OCI-LY7 (cell line): ENCODE results near the gene ZMIZ1. TPM values are rescaled to one million over a fixed set of nuclear protein-coding genes. Genes with fewer than 3 reads are reported as not detected.

Experiments
- BruUV-seq: library from RNA; stranded (reverse); fragments of 400-500 nt; replicated peaks from 2 replicates; lab custom pipeline; 2021; lab: Mats Ljungman, UMichigan
- CTCF ChIA-PET: fragments of 300-600 bp; sonication (Branson Sonifier 250); formaldehyde crosslinking; loops from one replicate; lab custom pipeline; 2022; ENCODE audit warnings: antibody characterized with exemption; ENCODE audit not compliant: unreplicated experiment; lab: Charles Lee
- POLR2A ChIA-PET: fragments of 300-600 bp; sonication (Branson Sonifier 250); formaldehyde crosslinking; loops from one replicate; lab custom pipeline; 2022; ENCODE audit warnings: antibody characterized with exemption; lab: Charles Lee
- DNase-seq: peaks from one replicate; pipeline ENCODE4 v3.0.0-alpha.2; 2015; ENCODE audit warnings: low spot score
- H2AFZ ChIP-seq: fragments of 200-600 bp; sonication (generic), shearing (Covaris generic); 2 replicates; pipeline ENCODE4 v1.6.1; 2014; ENCODE audit warnings: mild to moderate bottlenecking, antibody characterized with exemption, low read length, moderate library complexity
- H3K27ac ChIP-seq: fragments of 200-600 bp; sonication (generic); 2 replicates; pipeline ENCODE4 v1.5.1; 2014; ENCODE audit warnings: mixed run types, low read depth, mild to moderate bottlenecking, moderate library complexity, low read length, inconsistent platforms; ENCODE audit not compliant: poor library complexity, severe bottlenecking
- H3K36me3 ChIP-seq: fragments of 200-600 bp; sonication (generic); 2 replicates; pipeline ENCODE4 v1.6.1; 2014; ENCODE audit warnings: mild to moderate bottlenecking, antibody characterized with exemption, low read length, moderate library complexity, mixed read lengths; ENCODE audit not compliant: insufficient read depth
- H3K4me1 ChIP-seq: fragments of 200-600 bp; sonication (generic); 2 replicates; pipeline ENCODE4 v1.5.1; 2014; ENCODE audit warnings: mild to moderate bottlenecking, low read length; ENCODE audit not compliant: insufficient read depth, poor library complexity, severe bottlenecking
- H3K4me2 ChIP-seq: fragments of 200-600 bp; sonication (generic); 2 replicates; pipeline ENCODE4 v1.6.1; 2014; ENCODE audit warnings: mild to moderate bottlenecking, low read length
- H3K4me3 ChIP-seq: fragments of 200-600 bp; sonication (generic); 2 replicates; pipeline ENCODE4 v1.5.1; 2014; ENCODE audit warnings: mild to moderate bottlenecking, low read depth, low read length; ENCODE audit not compliant: poor library complexity, severe bottlenecking
- H3K79me2 ChIP-seq: fragments of 200-600 bp; sonication (generic); 2 replicates; pipeline ENCODE4 v1.6.1; 2016; ENCODE audit warnings: low read depth, mild to moderate bottlenecking, low read length, moderate library complexity, mixed read lengths; ENCODE audit not compliant: insufficient read depth
- H3K9me2 ChIP-seq: fragments of 200-600 bp; sonication (generic); 2 replicates; pipeline ENCODE4 v1.6.1; 2016; ENCODE audit warnings: mild to moderate bottlenecking, low read length, mixed read lengths; ENCODE audit not compliant: insufficient read depth
- H3K9me3 ChIP-seq: fragments of 200-600 bp; sonication (generic); 2 replicates; pipeline ENCODE4 v1.6.1; 2014; ENCODE audit warnings: mild to moderate bottlenecking, mixed run types, low read length, mixed read lengths
- H4K20me1 ChIP-seq: fragments of 200-600 bp; sonication (generic); 2 replicates; pipeline ENCODE4 v1.6.1; 2014; ENCODE audit warnings: mild to moderate bottlenecking, antibody characterized with exemption, low read length, moderate library complexity, mixed read lengths; ENCODE audit not compliant: insufficient read depth
- CTCF ChIP-seq: fragments of 200-600 bp; sonication (generic); conservative IDR thresholded peaks from 2 replicates; pipeline ENCODE4 v1.5.1; 2014; ENCODE audit warnings: mild to moderate bottlenecking, antibody characterized with exemption, low read length, moderate library complexity, mixed read lengths
- EZH2phosphoT487 ChIP-seq: fragments of 200-600 bp; sonication (generic); IDR thresholded peaks from 2 replicates; pipeline ENCODE4 v1.6.1; 2018; ENCODE audit warnings: low read depth, borderline replicate concordance, mild to moderate bottlenecking, mixed run types, antibody characterized with exemption, low read length, moderate library complexity, mixed read lengths
- intact Hi-C: fragments of 100-400 bp; cut with micrococcal nuclease; formaldehyde crosslinking; loops from one replicate; pipeline ENCODE4 v1.10.0; 2022; ENCODE audit not compliant: unreplicated experiment
- total RNA-seq, 2 experiments: library from RNA; depleted of rRNA in 1 of 2; stranded (reverse); fragments of >200 nt in 1 of 2; shearing (Covaris generic) in 1 of 2; gene quantifications; 2 replicates each; pipeline ENCODE4 v1.2.3, GENCODE V29; 2014 to 2022

ZMIZ1 gene
- total RNA-seq, 2 experiments from 2014 or later: 20.4 to 66.9 TPM

GRCh38 chr10:79301754-79302530 is 233.2 kb downstream of the ZMIZ1 start:
- CTCF ChIA-PET: no interaction called here
- Histone ChIP-seq H3K79me2 (no peaks in the 10 kb centered on the region), H3K36me3 (peaks cover 91% of the 10 kb centered on the region), H3K9me2 (no peaks in the 10 kb centered on the region), H3K9me3 (no peaks in the 10 kb centered on the region), H4K20me1 (no peaks in the 10 kb centered on the region), H3K4me2 (no peak overlapping the region), H3K4me3 (no peak overlapping the region), H3K27ac (no peak overlapping the region), H2AFZ (no peak overlapping the region), H3K4me1 (no peaks in the 10 kb centered on the region)
- intact Hi-C loops: no loop called here
- TF ChIP-seq CTCF (no peak), EZH2phosphoT487 (no peak)
- no TSS peak for BruUV-seq
- POLR2A ChIA-PET: interaction anchor here (0.6 to 1.6 kb wide), 4 partner anchors 14 to 727 kb away, joined by 3 to 7 read pairs (median 4); no protein-coding TSS in a partner anchor
- DNase-seq: no peak

DNA sequence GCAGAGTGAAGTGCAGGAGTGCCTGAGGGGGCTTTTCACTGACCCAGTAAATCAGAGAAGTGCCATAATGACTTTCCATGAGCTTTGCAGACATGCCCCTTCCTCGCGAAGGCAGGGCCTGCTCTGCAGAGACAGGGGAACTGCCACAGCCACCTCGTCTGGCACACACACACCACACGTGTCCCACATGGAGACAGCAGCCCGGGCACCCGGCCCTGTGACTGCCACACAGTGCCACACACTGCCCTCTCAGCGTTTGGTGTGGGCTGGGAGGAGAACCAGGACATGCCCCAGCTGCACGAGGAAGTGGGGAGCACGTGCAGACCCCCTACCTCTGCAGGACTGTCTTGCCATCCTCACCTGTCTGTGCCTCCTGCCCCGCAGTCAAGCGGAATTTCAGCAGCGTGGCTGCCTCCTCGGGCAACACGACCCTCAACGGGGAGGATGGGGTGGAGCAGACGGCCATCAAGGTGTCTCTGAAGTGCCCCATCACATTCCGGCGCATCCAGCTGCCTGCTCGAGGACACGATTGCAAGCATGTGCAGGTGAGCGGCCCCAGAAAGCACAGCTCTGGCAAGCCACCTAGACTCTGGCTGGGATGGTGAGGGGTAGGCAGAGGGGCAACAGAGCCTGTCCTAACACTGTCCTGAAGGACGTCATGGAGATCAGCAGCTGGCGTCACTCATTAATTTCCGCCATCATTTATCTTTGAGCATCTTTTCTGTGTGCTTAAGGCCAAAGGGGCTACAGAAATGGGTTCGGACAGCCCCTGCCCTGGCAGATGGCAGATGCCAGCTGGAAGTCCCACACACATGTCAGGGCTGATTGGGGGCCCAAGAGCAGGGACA is 235.1 kb downstream of the ZMIZ1 start:
- intact Hi-C loops: no loop called here
- Histone ChIP-seq H3K36me3 (peaks cover 92% of the 10 kb centered on the region), H3K4me2 (no peak overlapping the region), H4K20me1 (no peaks in the 10 kb centered on the region), H3K79me2 (no peaks in the 10 kb centered on the region), H3K9me2 (no peaks in the 10 kb centered on the region), H3K4me1 (no peaks in the 10 kb centered on the region), H3K9me3 (no peaks in the 10 kb centered on the region), H2AFZ (no peak overlapping the region), H3K27ac (no peak overlapping the region), H3K4me3 (no peak overlapping the region)
- DNase-seq: no peak
- CTCF ChIA-PET: no interaction called here
- TF ChIP-seq CTCF (no peak), EZH2phosphoT487 (no peak)
- POLR2A ChIA-PET: interaction anchor here (1.6 kb wide), 1 partner anchor 29 kb away, joined by 3 read pairs; no protein-coding TSS in a partner anchor
- no TSS peak for BruUV-seq
